GM20000 (cell line): Measurements from ENCODE around the gene CIROP.

Source experiments
- DNase-seq: peaks from one replicate; pipeline ENCODE4 v3.0.0; 2012; ENCODE audit warnings: low spot score
- TF ChIP-seq, protein P1 (sequence below): IDR thresholded peaks from 2 replicates; pipeline ENCODE4 v1.5.1; 2012; ENCODE audit warnings: mild to moderate bottlenecking, control low read depth; ENCODE audit errors: extremely low read depth, missing control alignments

CIROP gene

DNA sequence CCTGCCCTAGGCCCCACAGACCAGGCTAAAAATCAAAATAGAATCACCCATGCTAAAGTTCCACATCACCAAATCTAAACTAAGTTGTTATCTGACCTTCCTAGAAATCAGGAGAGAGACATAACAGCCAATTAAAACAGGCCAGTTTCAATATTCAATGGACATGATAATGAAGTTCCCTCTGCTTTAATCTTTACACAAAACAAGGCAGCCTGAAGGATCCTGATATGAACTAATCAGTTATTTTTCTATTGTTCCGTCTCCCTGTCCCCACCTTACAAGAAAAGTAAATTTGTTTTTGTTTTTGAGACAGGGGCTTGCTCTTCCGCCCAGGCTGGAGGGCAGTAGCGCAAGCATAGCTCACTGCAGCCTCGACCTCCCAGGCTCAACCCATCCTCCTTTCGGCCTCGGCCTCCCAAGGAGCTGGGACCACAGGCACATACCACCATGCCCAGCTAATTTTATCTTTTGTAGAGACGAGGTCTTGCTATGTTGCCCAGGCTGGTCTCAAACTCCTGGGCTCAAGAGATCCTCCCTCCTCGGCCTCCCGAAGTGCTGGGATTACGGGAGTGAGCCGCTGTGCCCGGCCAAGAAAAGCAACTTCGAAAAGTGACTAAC is 19.7 kb upstream of the CIROP start:
- TF ChIP-seq, protein P1, sequence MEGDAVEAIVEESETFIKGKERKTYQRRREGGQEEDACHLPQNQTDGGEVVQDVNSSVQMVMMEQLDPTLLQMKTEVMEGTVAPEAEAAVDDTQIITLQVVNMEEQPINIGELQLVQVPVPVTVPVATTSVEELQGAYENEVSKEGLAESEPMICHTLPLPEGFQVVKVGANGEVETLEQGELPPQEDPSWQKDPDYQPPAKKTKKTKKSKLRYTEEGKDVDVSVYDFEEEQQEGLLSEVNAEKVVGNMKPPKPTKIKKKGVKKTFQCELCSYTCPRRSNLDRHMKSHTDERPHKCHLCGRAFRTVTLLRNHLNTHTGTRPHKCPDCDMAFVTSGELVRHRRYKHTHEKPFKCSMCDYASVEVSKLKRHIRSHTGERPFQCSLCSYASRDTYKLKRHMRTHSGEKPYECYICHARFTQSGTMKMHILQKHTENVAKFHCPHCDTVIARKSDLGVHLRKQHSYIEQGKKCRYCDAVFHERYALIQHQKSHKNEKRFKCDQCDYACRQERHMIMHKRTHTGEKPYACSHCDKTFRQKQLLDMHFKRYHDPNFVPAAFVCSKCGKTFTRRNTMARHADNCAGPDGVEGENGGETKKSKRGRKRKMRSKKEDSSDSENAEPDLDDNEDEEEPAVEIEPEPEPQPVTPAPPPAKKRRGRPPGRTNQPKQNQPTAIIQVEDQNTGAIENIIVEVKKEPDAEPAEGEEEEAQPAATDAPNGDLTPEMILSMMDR: no peak
- DNase-seq: no peak

- TF ChIP-seq, protein P1: no peak
- no peak for DNase-seq
These were observed 18.6 kb upstream of the CIROP start for GRCh38 chr14:23123419-23123818.

DNA sequence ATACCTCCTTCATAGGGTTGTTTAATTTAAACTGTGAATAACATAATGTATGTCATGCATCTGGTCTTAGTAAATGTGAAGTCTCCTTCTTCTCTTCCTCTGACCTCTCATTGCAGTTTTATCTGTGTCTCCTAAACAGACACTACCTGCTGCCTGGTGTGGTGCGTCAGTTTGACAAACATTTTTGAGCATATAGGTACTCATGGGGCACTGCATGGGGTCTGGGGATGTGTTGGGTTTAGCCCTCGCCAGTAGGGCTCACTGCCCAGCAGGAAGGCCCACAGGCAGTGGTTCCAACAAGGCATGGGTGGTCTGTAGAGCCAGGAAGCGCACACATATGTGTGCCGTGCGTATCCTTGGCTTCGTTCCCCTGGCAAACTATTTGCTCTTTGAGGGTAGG is 17.3 kb upstream of the CIROP start:
- TF ChIP-seq, protein P1: no peak
- DNase-seq: no peak

DNA sequence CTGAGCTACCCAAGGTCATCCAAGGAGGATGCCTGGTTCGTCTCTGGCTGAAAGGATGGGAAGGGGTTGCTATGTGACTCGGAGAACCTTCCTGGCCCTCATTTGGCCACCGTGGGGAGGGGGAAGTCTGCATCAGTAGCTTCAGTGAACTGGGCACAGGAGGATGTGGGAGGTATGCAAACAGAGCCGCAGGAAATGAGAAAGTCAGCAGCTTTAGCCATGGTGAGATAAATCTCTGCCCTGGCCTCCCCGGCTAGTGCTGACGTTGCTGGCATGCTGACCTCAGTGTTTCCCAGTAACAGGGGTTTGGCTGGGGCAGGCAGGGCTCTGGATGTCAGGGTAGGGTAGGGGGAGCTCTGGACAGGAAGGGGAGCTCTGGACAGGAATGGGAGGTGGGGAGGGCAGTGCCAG is 16.6 kb upstream of the CIROP start:
- peak; percentile 63 for DNase-seq
- TF ChIP-seq, protein P1: no peak

DNA sequence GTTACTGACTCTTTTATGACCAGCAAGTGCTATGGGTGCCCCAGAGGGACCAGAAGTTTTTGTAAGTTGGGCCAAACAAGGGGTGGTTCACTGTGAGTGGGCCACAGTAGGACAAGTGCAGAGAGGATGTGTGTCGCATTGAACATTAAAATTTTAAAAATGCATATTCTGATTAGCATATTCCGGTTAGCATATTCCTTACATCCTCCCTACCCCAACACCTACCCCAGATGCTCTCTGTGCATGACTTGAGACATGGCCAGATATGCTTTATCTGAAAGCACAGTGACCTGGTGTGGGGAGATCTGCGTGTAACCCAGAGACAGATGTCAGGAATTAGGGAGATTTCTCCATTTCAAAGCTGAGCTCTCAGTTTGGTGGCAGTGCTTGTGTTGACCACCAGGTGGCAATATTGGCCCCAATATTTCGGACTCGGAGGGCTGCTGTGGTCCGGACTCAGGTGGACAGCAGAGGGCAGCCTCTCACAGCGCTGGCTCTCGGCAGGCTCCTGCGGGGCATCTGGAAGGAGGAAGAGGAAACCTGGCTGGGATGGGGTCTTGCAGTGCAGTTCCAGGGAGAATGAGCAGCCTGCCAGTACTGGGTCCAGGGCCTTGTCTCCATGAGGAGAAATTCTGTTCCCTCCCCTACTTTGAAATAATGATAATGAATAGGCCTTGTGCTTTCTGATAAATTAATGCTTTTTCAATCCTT is 15.9 kb upstream of the CIROP start:
- peak; percentile 91 for DNase-seq
- TF ChIP-seq, protein P1: peak; percentile 98

- TF ChIP-seq, protein P1: no peak
- DNase-seq: peak; percentile 54
These were observed 14.9 kb upstream of the CIROP start for GRCh38 chr14:23119363-23120327.
